HT1080 (cell line): ENCODE measurements around the gene KLHDC7B. TPM values are rescaled to one million over a fixed set of nuclear protein-coding genes. Genes with fewer than 3 reads are reported as not detected.

Experiments used
- DNase-seq: peaks from one replicate; pipeline ENCODE4 v3.0.0-alpha.2; 2015; ENCODE audit warnings: low read depth
- total RNA-seq: library from RNA; depleted of rRNA; stranded (reverse); fragments of >200 nt; shearing (Covaris generic); gene quantifications from 2 replicates; pipeline ENCODE4 v1.2.3, GENCODE V29; 2014

KLHDC7B gene
- total RNA-seq, 1 experiment from 2014 or later = not detected

DNA sequence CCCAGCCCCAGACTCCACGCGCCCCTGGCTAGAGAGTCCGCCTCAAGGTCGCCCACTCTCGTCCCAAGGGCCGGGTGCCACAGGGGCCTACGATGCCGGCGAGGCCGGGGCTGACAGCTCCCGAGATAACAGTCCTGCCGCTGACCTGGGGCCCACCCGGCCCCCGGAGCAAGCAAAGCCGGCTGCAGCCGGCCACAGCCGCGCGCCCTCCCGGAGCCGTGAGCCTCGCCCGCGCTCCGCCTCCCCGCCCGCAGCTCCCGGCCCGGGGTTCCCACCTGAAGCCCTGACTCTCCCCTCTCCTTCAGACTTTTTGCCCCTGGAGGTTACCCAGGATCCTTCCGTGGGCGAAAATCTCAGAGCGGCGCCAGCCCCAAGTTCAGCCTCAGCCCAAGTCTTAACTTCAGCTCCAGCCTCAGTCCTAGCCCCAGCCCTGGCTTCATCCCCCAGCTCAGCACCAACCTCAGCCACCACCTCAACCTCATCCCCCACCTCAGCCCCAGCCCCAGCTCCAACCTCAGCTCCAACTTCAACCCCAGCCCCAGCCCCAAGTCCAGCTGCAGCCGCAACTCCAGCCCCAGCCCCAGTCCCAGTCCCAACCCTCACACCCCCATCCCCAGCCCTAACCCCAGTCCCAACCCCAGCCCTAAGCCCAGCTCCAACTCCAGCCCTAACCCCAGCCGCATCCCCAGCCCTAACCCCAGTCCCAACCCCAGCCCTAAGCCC is 1.7 kb downstream of the KLHDC7B start:
- DNase-seq = no peak

DNA sequence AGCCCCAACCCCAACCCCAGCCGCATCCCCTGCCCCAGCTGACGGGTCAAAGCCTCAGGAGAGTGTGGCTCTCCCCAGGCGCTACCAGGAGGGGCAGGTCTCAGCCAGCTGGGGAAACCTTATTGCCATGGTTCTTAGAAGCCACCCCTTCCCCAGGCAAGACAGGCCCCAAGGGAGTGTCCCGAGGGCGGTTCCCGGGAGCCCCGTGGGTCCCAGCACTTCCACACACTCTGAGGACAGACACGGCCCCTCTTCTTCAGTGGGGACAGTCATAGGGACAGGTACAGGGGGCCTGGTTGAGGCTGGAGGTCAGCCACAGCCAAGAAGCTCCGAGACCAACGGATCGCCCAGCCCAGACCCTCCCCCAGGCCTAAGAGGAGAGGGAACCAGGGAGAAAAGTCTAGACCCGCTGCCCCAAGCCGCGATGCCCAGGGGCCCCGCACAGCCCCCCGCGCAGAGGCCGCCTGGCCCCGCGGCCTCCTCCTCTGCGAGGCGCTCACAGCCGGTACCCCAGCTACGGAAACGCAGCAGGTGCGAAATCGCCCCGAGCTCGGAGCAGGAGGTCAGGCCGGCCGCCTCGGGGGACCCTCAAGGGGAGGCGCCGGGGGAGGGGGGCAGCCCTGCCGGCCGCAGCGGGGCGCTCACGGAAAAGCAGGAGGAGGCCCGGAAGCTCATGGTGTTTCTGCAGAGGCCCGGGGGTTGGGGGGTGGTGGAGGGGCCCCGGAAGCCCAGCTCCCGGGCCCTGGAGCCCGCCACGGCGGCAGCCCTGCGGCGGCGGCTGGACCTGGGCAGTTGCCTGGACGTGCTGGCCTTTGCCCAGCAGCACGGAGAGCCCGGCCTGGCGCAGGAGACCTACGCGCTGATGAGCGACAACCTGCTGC is 2.6 kb downstream of the KLHDC7B start:
- no peak for DNase-seq

DNA sequence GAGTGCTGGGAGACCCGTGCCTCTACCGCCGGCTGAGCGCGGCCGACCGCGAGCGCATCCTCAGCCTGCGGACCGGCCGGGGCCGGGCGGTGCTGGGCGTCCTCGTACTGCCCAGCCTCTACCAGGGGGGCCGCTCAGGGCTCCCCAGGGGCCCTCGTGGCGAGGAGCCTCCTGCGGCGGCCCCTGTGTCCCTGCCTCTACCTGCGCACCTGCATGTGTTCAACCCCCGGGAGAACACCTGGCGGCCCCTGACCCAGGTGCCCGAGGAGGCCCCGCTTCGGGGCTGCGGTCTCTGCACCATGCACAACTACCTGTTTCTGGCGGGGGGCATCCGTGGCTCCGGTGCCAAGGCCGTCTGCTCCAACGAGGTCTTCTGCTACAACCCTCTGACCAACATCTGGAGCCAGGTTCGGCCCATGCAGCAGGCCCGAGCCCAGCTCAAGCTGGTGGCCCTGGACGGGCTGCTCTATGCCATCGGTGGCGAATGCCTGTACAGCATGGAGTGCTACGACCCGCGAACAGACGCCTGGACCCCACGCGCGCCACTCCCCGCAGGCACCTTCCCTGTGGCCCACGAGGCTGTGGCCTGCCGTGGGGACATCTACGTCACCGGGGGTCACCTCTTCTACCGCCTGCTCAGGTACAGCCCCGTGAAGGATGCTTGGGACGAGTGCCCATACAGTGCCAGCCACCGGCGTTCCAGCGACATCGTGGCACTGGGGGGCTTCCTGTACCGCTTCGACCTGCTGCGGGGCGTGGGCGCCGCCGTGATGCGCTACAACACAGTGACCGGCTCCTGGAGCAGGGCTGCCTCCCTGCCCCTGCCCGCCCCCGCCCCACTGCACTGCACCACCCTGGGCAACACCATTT is 3.5 kb downstream of the KLHDC7B start:
- no peak for DNase-seq

DNA sequence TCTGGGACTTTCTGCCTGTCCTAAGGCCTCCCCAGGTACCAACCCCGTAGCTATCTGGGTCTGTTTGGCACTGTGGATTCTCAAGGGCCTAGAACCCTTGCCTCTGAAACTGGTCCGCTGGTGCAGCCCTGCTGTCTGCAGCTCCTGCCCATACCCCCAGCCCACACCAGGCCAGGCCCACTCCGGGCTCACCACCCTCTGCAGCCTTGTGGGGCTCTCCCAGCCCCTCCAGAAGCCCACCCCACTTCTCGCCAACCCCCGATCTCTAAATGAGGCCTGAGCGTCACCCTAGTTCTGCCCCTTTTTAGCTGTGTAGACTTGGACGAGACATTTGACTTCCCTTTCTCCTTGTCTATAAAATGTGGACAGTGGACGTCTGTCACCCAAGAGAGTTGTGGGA is 4.7 kb downstream of the KLHDC7B start:
- no peak for DNase-seq

DNA sequence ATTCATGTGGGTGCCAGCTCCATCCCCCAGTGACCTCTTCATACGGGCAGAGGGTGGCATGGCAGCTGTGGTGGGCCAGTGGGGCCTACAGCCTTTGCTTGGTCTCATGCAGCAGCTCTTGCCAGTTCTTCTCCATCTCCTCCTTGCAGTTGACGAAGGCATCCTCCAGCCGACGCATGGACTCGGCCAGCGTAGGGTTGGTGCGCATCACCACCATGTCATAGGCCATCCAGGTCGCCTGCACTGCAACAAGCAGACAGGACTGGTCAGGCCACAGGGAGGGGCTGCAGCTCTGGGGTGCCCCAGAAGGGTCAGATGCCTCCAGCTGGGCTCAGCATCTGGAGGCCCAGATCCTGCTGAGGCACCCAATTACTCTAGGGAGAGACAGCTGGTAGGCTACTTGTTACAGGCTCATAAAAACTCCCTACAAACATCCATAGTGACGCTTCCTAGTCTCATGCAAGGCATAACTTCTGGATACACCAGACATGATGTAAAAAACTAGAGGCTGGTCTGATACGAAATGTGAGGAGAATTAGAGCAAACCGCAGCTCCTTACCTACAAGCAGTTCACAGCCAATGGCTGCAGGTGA is 5.6 kb downstream of the KLHDC7B start:
- DNase-seq = no peak

DNA sequence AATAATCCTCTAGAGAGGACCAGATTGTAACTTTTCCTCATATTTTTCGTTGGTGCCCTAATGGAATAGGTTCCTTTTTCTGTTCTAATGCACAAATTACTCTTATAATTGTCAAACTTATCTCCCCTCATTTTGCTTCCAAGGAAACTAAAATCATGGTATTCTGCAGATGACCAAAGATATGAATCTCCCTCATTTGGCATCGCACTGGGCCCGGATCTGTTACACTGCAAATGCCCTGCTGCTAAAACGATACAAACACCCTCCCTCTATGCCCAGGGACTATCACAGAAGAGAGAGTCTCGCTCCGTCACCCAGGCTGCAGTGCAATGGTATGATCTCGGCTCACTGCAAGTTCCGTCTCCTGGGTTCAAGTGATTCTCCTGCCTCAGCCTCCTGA is 7.6 kb downstream of the KLHDC7B start:
- no peak for DNase-seq

DNA sequence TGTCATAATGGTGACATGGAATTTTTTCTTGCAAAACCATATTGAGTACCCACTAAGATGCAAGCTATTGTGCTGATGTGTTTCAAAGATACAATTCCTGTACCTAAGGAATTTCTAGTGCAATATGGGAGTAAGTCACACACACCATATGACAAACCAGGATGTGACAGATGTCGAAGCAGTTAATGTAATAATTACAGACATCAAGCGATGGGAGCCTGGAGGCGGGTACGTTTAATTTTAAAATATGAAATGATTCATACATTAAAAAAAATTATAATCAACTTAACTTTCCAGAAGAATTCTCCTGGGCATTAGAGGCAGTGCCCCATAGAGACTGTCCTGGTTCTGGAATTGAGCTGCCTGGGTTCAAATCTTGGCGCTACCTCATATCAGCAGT is 11.0 kb downstream of the KLHDC7B start:
- no peak for DNase-seq

DNA sequence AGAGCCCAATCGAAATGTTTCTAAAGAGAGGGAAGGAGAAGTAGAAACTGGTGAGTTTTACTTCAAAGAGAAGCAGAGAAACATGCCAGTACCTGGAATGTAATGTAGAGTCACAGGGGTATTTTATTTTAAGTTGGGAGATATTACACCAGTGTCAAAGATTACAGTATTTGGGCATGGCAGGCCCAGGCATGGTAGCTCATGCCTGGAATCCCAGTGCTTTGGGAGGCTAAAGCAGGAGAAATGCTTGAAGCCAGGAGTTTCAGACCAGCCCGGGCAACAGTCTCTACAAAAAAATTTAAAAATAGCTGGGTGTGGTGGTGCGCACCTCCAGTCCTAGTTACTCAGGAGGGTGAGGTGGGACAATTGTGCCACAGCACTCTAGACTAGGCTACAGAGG is 14.3 kb downstream of the KLHDC7B start:
- no peak for DNase-seq

DNA sequence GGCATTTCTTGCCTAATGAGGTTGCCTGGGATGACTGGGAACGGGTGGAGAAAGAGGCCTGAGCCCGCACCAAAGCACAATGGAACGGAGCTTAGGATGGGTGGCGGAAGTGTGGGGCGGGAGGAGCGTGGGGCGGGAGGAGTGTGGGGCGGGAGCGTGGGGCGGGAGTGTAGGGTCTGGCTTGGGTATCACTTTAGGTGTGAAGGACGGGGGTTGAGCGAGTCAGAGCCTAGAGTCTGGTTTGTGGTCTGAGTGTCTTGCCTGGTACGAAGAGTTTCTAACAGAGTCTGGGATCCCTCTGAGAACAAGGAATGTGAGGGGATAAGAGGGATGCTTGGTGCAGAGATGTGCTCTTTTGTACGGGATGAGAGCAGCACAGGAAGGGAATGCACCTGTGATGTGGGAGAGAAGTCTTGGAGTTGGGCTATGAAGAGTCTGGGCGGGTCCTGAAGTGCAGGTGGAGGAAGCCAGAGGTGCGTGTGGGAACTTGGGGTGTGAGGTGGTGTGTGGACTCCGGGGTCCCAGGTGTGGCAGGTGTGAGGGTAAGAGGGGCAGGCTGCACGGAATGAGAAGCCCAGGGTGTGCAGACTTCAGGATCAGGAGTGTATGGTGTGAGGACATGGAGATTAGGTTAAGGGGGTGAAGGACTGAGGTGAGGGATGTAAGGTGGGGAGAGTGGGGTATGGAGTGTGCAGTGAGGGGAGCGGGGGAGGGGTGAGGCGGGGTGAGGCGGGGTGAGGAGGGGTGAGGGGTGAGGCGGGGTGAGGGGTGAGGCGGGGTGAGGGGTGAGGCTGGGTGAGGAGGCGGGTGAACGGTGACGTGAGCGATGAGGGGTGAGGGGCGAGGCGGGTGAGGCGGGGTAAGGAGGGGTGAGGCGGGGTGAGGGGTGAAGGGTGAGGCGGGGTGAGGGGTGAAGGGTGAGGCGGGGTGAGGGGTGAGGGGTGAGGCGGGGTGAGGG is 16.0 kb downstream of the KLHDC7B start:
- DNase-seq = no peak

DNA sequence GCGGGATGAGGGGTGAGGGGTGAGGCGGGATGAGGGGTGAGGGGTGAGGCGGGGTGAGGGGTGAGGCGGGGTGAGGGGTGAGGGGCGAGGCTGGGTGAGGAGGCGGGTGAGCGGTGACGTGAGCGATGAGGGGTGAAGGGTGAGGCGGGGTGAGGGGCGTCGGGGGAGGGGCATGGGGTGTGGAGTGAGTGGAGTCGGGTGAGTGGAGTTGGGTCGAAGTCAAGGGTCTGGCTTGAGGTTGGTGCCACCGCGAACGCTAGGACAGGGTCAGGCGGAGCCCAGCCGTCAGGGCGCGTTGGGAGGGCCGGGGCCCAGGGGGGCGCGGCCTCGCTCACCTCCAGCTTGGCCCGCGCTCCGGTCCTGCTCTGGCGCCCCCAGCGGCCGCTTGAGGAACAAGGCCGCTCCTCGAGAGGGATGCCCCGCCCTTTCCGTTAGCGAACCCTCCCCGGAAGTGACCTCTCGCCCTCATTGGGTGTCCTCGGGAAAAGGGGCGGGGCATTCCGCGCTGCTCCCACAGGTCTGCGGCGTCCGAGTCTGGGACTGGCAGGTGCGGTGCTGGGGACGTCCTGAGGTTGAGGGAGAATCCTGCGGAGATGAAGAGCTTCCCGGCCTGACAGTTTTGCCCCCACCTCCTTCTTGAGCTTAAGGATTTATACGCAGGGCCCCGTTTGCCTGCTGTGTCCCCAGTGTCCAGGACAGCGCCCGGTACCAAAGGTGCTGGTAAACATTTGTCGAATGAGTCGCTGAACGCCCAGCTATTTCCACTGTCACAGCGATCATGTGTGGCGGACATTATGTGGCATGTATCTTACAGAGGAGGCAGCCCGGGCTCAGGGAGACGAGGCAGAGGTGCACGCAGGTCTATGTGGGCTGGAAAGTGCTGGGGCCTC is 17.1 kb downstream of the KLHDC7B start, which contains the start of gene SYCE3:
SYCE3 (minus strand) TSS at position 397 of the 890 bp plus-strand sequence. CDS start 6,514 bp downstream, outside the sequence.
- peak; percentile 88 for DNase-seq

DNA sequence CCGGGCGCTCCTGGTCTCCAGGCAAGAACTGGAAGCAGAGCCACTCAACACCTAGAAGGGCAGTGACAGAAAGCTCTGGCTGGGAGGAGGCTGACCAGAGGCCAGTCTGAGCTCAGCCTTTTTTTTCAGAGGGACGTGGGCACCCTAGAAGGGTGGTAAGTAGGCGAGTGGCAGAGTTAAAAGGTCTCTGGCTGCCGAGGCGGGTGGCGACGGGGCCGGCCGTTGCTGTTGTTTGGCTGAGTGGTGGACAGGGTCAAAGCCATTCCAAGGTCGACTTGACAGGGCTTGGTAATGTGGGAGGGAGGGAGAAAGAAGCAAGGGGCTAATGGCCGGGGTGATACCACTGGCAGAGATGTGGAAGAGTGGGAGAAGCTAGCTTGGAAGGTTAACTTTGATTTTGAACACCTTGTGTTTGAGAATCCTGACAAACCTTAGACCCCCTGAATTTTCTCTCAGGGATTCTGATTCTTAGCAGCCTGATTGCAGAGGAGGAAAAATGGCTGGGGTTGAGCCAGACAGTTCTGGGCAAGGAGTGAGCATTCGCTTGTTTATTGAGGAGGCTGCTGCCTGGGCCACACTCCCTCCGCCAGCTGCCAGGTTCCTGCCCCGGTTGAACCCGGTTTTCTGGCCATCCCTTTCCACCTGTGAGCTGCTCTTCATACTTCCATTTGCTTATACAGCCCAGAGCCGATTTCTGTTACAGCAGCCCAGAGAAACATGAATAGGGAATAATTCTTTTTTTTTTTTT is 17.9 kb downstream of the KLHDC7B start:
- no peak for DNase-seq

DNA sequence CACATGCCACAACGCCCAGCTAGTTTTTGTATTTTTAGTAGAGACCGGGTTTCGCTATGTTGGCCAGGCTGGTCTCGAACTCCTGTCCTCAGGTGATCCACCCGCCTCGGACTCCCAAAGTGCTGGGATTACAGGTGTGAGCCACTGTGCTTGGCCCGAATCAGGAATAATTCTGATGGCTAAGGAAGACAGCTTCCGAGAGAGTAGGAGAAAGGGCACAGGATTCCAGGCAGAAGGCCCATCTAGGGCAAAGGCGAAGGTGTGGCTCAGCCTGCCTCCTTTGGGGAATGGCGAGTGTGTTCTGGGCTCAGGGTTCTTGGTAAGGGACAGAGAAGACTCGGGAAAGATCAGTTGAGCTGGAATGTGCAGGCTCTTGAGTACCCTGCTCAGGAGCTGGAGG is 18.6 kb downstream of the KLHDC7B start:
- DNase-seq = no peak

DNA sequence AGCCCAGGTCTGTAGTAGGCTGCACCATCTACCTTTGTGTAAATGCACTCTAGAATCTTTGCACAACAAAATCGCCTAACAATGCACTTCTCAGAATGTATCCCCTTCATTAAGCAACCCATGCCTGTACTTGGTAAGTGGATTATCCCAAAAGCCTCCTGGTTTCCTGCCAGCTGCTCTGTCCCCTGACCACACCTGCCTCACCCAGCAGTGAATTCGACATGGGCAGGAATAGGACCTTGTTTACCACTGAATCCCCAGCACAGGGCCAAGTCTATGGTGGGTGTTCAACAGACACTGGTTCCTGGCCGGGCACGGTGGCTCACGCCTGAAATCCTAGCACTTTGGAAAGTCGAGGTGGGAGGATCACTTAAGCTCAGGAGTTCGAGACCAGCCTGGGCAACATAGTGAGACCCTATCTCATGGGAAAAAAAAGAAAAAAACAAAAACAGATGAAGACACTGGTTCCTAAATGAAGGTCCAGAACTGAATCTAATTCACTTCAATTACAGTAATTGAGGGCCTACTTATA is 22.1 kb downstream of the KLHDC7B start:
- DNase-seq = no peak

DNA sequence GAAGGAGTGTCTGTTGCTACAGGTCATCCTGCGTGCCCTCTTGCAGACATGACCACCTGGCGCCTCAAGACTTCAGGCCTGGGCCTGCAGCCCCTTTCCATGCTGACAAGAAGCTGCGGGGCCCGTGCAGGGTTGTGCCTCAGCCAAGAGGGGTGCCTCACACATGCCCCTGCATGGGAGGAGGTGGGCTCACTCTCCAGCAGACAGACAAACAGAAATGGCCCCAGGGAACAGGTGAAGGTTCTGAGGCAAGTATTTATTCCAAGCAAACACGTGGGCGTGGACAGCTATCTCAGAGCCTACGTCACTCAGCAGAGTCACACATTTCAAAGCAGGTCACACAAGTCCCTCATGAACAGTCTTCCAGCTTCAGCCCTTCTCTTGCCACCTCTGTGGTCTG is 22.9 kb downstream of the KLHDC7B start:
- no peak for DNase-seq

DNA sequence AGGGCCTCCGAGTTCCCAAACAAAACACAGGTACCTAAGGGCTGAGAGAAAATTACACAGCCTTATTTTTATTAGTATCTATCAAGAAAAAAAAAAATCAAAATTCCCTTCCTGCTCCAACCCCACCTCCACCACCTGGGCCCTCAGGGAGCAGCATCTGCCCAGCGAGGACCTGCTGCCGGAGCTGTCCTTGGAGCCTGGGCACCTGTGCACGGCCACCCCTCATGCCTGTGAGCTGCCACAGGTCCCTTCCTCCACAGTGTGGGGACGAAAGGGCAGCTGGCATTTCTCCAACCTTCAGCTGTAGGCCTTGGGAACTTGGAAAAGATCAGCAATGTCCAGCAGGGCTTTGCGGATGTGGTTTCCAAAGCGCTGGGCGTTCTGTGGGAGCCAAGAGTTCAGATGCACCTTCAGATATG is 23.4 kb downstream of the KLHDC7B start:
- no peak for DNase-seq

DNA sequence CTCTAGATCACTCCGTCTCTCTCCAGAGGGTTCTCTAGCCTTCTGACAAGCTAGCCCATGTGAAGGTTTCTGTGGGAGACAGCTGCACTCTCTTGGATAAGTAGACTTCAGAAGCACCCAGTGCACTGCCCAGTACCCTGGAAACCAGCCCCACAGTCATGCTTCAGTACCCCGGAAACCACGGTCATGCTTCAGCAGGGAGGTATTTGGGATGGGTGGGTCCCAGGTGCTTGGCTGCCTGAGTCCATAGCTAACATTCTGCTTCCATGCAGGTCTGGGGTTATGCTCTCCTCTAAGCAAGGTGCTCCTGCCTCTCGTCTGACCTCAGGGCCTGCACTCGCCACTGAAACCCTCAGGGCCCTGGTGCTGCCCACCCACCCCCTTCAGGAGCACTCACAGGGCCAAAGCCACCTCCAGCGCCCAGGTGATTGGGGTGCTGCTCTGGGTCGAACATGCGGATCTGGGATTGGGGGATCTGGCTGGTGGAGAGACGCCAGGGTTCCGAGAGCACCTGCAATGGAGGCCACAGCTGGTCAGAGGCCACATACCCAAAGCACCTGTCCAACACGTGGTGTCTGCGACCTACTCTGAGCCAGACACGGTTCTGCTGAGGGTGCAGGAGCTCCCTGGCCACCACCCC is 24.3 kb downstream of the KLHDC7B start:
- DNase-seq = no peak

DNA sequence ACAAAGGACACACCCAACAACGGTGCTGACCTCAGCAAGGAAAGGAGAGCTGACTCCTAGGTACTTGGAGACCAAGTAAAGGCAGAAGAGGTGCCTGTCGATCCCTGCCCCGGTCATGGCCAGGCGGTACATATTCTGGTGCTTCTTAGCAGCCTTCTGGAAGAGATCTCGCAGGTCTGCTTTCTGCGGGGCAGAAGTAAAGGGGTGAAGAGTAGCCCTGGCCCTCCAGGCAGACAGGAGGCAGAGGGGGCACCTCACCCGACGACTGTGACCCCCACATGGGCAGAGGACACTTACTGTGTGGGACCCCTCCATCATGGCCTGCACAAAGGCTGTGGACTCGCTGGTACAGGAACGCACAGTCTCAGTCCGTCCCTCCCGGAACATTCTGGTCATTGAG is 25.2 kb downstream of the KLHDC7B start:
- no peak for DNase-seq
